Measurements from ENCODE around the gene ADAMTSL5. TPM values are rescaled to one million over a fixed set of nuclear protein-coding genes. Genes with fewer than 3 reads are reported as not detected.
A peak's percentile ranks its signal among the peaks of the same experiment; 100 is the strongest.

The ADAMTSL5 gene
- total and polyA plus RNA-seq, 9 of the 15 experiments (the other 6 are each of a cell fraction or from before 2014, with no cell fraction given): 1.0 to 11.6 (median 4.1) TPM

DNA sequence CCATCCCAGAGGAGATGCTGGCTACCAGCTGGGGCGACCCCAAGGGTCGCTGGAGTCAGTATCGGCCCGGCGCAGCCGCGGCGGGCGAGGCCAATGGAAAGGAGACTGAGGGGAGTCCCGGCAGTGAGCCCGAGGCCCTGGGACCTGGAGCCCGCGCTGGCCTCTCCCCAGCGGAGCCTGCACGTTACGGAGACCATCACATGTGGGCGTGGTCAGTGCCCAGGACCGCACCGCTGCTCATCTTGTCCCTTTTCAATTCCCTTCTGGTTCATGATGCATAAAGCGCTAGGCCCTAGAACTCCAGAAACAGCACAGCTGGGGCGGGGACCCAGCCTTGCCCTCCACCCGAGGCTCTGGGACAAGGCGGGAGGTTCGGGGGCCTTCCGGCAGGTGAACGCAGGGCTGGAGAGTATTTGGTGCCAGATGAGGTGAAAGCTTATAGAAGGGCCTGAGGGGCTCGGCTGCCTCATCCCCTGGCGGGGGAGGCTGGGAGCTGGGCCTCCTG lies 41.8 kb downstream of the ADAMTSL5 start:
- intact Hi-C loops (cut with micrococcal nuclease): no loop called here
- DNase-seq (ENCODE audit: extremely low read depth in 1 of 4, low spot score in 3 of 4): no peak
- no peaks in the 10 kb centered on the region for H3K9me3 ChIP-seq (replicated peaks; ENCODE audit: control insufficient read depth, insufficient read depth, low read depth, low read length)
- ATAC-seq: peak; percentile 66
- no peaks in the 10 kb centered on the region for H3K9me1 ChIP-seq (ENCODE audit: control insufficient read depth, insufficient read depth, low read length)
- H3K4me1 ChIP-seq (replicated peaks in 1 of 2; ENCODE audit: control insufficient read depth in 2 of 2, insufficient read depth in 2 of 2, low read length in 2 of 2): peaks cover 6 to 86% of the 10 kb centered on the region in 2 experiments; a peak in 4 of 5 replicates
- H3K27ac ChIP-seq (ENCODE audit: extremely low read depth, low read depth, low read length): no peak overlapping the region
- FAIRE-seq: peak; percentile 40
- WGBS (ENCODE audit: insufficient coverage, low coverage, missing lambda C conversion rate): 23% methylated on average over 27 of the region's 28 CpGs
- ChIA-PET POLR2A (interaction anchor here (1.2 to 1.7 kb wide), 4 partner anchors 12 to 28 kb away, joined by 6 to 9 read pairs (median 6); no protein-coding TSS in a partner anchor), CTCF (ENCODE audit: low intra/inter-chr PET ratio) (interaction anchor here (0.6 kb wide), 1 partner anchor 42 kb away, joined by 3 read pairs; no protein-coding TSS in a partner anchor)
- no peak overlapping the region for H3K4me3 ChIP-seq
- peaks cover 31% of the 10 kb centered on the region for H3K79me2 ChIP-seq (ENCODE audit: control insufficient read depth, insufficient read depth, low read length)
- H3K27me3 ChIP-seq (ENCODE audit: control insufficient read depth in 2 of 2, insufficient read depth in 2 of 2, low read length in 2 of 2): no peaks in the 10 kb centered on the region
- no TSS peak for BruUV-seq (replicated peaks)
- peaks cover 19% of the 10 kb centered on the region; the same call in 1 of the 3 replicates for H3K36me3 ChIP-seq (ENCODE audit: control insufficient read depth, insufficient read depth, low read length)
- peak overlapping the region in 1 of 2 experiments; percentile 75; a peak in 1 of 4 replicates for H3K9ac ChIP-seq (ENCODE audit: insufficient read depth in 1 of 2, low read depth in 2 of 2, low read length in 2 of 2)
- H4K20me1 ChIP-seq (replicated peaks; ENCODE audit: control insufficient read depth, insufficient read depth, low read length): peaks cover 18% of the 10 kb centered on the region
- peak overlapping the region; percentile 13; the same call in 1 of the 2 replicates for H3K4me2 ChIP-seq (ENCODE audit: insufficient read depth, low read length)
- in situ Hi-C loops (cut with MboI): no loop called here
- H2AFZ ChIP-seq (ENCODE audit: low read depth, low read length): no peak overlapping the region
- TF ChIP-seq KLF13 (tag; IDR thresholded peaks at IDR 0.05; ENCODE audit: borderline replicate concordance, low read depth): peak; percentile 49; the same call in 1 of the 2 replicates
- 0 out of 4 replicates have a peak, but pooled peaks of 1 of the 2 experiments have one; percentile 29 for TF ChIP-seq NRF1 (conservative IDR thresholded peaks at IDR 0.05 in 1 of 2, IDR thresholded peaks at IDR 0.05 in 1 of 2)
- peak; percentile 38; the same call in 1 of the 2 replicates for TF ChIP-seq ZBTB7A (IDR thresholded peaks at IDR 0.05; ENCODE audit: borderline replicate concordance, control insufficient read depth, low read depth, low read length)
- TF ChIP-seq CHD1 (IDR thresholded peaks at IDR 0.05; ENCODE audit: low read length): no peak
- TF ChIP-seq HNRNPLL (IDR thresholded peaks at IDR 0.05; ENCODE audit: low read depth, low read length, poor library complexity, severe bottlenecking): no peak
- TF ChIP-seq, protein P1, sequence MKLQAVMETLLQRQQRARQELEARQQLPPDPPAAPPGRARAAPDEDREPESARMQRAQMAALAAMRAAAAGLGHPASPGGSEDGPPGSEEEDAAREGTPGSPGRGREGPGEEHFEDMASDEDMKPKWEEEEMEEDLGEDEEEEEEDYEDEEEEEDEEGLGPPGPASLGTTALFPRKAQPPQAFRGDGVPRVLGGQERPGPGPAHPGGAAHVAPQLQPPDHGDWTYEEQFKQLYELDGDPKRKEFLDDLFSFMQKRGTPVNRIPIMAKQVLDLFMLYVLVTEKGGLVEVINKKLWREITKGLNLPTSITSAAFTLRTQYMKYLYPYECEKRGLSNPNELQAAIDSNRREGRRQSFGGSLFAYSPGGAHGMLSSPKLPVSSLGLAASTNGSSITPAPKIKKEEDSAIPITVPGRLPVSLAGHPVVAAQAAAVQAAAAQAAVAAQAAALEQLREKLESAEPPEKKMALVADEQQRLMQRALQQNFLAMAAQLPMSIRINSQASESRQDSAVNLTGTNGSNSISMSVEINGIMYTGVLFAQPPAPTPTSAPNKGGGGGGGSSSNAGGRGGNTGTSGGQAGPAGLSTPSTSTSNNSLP (IDR thresholded peaks at IDR 0.05; ENCODE audit: borderline replicate concordance, low read depth, low read length): no peak
- TF ChIP-seq RBFOX2 (IDR thresholded peaks at IDR 0.05; ENCODE audit: low read depth, low read length): peak; percentile 37
- no peak for TF ChIP-seq KDM4B (IDR thresholded peaks at IDR 0.05; ENCODE audit: borderline replicate concordance in 2 of 2, low read depth in 1 of 2)
- TF ChIP-seq COPS2 (conservative IDR thresholded peaks at IDR 0.05): no peak
- no peak for TF ChIP-seq TAF15 (IDR thresholded peaks at IDR 0.05; ENCODE audit: low read depth, low read length)
- TF ChIP-seq DDX20 (tag; IDR thresholded peaks at IDR 0.05; ENCODE audit: low read depth): no peak
- no peak for TF ChIP-seq POLR2B (IDR thresholded peaks at IDR 0.05; ENCODE audit: low read depth, partially characterized antibody)
- no peak for TF ChIP-seq POLR2AphosphoS2 (IDR thresholded peaks at IDR 0.05; ENCODE audit: low read length)
- peak; percentile 56 for TF ChIP-seq HMGN3 (IDR thresholded peaks at IDR 0.05; ENCODE audit: borderline replicate concordance, extremely low read depth, insufficient read length, low read depth, low read length)
